Measurements from ENCODE around the gene PHF14.

PHF14 gene

DNA sequence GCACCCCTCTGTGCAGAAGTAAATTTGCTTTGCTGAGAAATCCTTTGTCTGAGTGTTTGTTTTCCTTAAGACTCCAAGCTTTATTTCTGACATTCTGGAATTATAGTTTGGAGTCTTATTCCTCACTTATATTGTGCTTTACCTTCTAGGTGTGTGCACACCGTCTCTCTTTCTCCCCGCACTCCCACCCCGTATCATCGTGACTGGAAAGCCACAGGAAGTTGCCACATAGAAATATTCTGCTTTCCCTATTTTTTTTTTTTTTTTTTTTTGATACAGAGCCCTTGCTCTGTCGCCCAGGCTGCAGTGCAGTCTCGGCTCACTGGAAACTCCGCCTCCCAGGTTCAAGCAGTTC lies 109.5 kb downstream of the PHF14 start:
- Histone ChIP-seq H3K4me3 (ENCODE audit: low read length in 2 of 2) (no peak overlapping the region), H3K9me3 (ENCODE audit: control insufficient read depth in 2 of 2, low read length in 2 of 2) (no peaks in the 10 kb centered on the region), H3K9ac (ENCODE audit: low read depth in 1 of 2, low read length in 2 of 2) (no peak overlapping the region), H3K36me3 (ENCODE audit: control insufficient read depth in 2 of 2, insufficient read depth in 2 of 2, low read length in 2 of 2) (no peaks in the 10 kb centered on the region), H3K27me3 (ENCODE audit: control insufficient read depth in 2 of 2, insufficient read depth in 2 of 2, low read length in 2 of 2) (no peaks in the 10 kb centered on the region), H3K4me1 (ENCODE audit: control insufficient read depth in 2 of 2, insufficient read depth in 2 of 2, low read length in 2 of 2) (peaks cover 0 to 2% of the 10 kb centered on the region in 2 donors), H3K27ac (ENCODE audit: low read depth in 2 of 2, low read length in 2 of 2) (no peak overlapping the region)

DNA sequence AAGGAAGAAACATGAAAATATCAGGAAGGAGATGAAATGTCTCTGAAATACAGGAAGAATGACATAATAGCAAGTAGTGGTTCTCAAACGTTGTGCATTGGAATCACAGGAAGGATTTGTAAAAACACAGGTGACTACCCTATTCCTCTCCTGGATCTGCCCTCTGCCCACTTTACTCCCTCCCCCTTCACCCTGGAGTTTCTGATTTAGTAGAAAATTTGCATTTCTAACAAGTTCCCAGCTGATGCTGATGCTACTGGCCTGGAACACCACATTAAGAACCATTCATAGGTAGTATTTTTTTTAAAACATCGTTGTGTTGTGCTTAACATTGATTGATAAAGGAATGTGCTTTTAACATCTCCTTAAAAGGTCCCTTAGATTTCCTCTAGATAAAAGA lies 130.9 kb downstream of the PHF14 start:
- H3K27ac ChIP-seq (ENCODE audit: low read depth in 2 of 2, low read length in 2 of 2) = no peak overlapping the region
- no peaks in the 10 kb centered on the region for H3K9me3 ChIP-seq (ENCODE audit: control insufficient read depth in 2 of 2, low read length in 2 of 2)
- H3K27me3 ChIP-seq (ENCODE audit: control insufficient read depth in 2 of 2, insufficient read depth in 2 of 2, low read length in 2 of 2) = no peaks in the 10 kb centered on the region
- H3K9ac ChIP-seq (ENCODE audit: low read depth in 1 of 2, low read length in 2 of 2) = no peak overlapping the region
- no peak overlapping the region for H3K4me3 ChIP-seq (ENCODE audit: low read length in 2 of 2)
- H3K4me1 ChIP-seq (ENCODE audit: control insufficient read depth in 2 of 2, insufficient read depth in 2 of 2, low read length in 2 of 2) = no peaks in the 10 kb centered on the region
- no peaks in the 10 kb centered on the region for H3K36me3 ChIP-seq (ENCODE audit: control insufficient read depth in 2 of 2, insufficient read depth in 2 of 2, low read length in 2 of 2)

DNA sequence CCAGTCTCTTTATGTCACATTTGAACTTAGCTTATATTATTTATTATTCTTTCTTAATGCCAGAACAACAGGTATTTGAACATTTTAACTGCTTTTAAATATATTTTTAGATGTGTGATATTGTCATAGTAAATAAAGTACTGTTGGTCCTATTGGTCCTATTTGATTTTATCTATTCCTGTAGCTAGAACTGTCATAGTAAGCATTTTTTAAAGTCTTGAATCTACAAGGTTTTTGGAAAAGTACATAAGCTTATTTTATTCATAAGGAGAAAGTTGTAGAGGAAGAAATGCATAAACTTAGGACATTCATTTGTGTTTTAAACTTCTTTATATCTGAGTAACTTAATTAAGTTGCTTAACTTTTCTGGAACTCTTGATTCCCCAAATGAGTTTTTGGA lies 136.0 kb downstream of the PHF14 start:
- Histone ChIP-seq H3K27ac (ENCODE audit: low read depth in 2 of 2, low read length in 2 of 2) (no peak overlapping the region), H3K9ac (ENCODE audit: low read depth in 1 of 2, low read length in 2 of 2) (no peak overlapping the region), H3K4me3 (ENCODE audit: low read length in 2 of 2) (no peak overlapping the region), H3K36me3 (ENCODE audit: control insufficient read depth in 2 of 2, insufficient read depth in 2 of 2, low read length in 2 of 2) (peaks cover 0 to 5% of the 10 kb centered on the region in 2 donors), H3K27me3 (ENCODE audit: control insufficient read depth in 2 of 2, insufficient read depth in 2 of 2, low read length in 2 of 2) (no peaks in the 10 kb centered on the region), H3K9me3 (ENCODE audit: control insufficient read depth in 2 of 2, low read length in 2 of 2) (no peaks in the 10 kb centered on the region), H3K4me1 (ENCODE audit: control insufficient read depth in 2 of 2, insufficient read depth in 2 of 2, low read length in 2 of 2) (no peaks in the 10 kb centered on the region)

DNA sequence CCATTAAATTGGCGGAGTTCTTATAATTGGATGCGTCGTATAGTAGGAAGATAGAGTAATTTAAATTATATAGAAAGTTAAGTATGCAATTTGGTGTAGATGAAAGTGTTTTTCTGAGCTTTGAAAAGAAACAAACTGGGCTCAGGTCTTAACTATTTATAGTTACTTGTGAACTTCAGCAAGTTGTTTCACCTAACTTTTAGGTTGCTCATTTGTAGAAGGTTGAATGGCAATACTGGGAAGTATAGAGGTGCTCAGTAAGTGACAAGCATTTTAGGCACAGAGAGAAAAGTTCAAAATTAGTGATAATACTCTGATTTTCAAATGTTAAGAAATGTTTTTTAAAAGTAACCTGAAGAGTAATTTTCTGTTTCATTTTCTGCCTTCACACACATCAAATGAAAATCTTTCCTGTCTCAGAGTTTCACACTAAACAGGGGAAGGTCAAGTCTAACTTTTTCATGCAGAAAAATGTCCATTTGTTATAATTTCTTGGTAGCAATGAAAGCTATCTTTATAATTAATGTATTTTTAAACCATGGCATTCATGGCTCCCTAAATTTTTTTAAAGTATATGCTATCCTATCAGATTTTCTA lies 146.5 kb downstream of the PHF14 start:
- Histone ChIP-seq H3K9ac (ENCODE audit: low read depth in 1 of 2, low read length in 2 of 2) (no peak overlapping the region), H3K9me3 (ENCODE audit: control insufficient read depth in 2 of 2, low read length in 2 of 2) (no peaks in the 10 kb centered on the region), H3K4me1 (ENCODE audit: control insufficient read depth in 2 of 2, insufficient read depth in 2 of 2, low read length in 2 of 2) (no peaks in the 10 kb centered on the region), H3K27me3 (ENCODE audit: control insufficient read depth in 2 of 2, insufficient read depth in 2 of 2, low read length in 2 of 2) (no peaks in the 10 kb centered on the region), H3K36me3 (ENCODE audit: control insufficient read depth in 2 of 2, insufficient read depth in 2 of 2, low read length in 2 of 2) (peaks cover 0 to 4% of the 10 kb centered on the region in 2 donors), H3K4me3 (ENCODE audit: low read length in 2 of 2) (no peak overlapping the region), H3K27ac (ENCODE audit: low read depth in 2 of 2, low read length in 2 of 2) (no peak overlapping the region)

DNA sequence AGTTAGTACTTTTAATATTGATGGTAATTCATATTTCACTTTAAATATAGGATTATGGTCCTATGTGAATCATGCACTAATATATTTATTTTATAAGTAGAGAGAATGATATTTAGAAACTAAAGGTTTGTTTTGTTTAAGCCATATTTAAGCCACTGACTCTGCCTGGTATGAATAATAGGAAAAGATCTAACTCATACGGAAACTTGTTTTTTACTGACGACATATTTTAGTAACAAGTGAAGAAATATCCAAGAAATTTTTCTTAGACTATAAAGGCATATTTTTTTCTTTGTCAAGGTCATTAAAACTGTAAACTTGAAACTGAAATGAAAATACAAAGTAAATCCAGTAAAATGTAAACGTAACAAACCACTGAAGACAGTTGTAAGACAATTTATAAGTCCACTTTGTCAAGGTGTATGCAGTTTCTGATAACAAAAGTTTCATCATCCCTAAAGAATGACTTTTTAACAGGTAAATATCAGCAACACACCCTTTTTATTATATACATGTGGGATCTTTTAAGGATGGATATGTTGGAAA lies 147.1 kb downstream of the PHF14 start:
- H3K4me3 ChIP-seq (ENCODE audit: low read length in 2 of 2) = no peak overlapping the region

DNA sequence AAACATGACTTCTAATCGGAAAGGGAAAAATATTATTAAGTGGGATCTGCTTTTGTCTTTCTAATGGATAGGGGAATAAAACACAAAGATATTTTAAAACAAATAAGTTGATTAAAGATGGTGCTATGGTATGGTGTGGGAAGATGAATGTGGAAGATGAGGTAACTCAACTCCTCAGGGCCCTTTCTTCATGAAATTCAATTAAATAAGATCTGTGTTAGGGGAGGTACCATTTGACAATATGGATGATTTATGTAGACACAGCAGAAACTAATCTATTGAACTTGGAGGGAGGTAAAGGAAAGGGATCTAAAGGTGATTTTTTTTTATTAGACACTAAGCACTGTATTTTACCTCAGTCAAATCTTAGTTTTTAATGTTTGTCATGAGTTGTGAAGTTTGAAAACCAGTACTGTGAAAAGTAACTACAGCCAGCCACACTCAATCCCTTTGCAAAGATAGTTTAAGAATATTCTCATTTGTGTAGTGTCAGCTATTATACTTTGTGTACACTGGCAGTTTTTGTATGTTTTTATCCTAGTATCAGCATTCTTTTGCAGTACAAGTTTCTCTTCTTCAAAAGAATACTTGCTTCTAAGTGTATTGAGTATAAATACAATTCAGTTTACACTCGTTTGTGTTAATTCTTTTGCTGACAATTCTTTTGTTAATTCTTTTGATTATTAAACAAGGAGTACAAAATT lies 151.3 kb downstream of the PHF14 start:
- H3K27ac ChIP-seq (ENCODE audit: low read depth in 2 of 2, low read length in 2 of 2) = no peak overlapping the region
- H3K4me1 ChIP-seq (ENCODE audit: control insufficient read depth in 2 of 2, insufficient read depth in 2 of 2, low read length in 2 of 2) = no peaks in the 10 kb centered on the region
- no peak overlapping the region for H3K9ac ChIP-seq (ENCODE audit: low read depth in 1 of 2, low read length in 2 of 2)
- H3K4me3 ChIP-seq (ENCODE audit: low read length in 2 of 2) = no peak overlapping the region
- no peaks in the 10 kb centered on the region for H3K9me3 ChIP-seq (ENCODE audit: control insufficient read depth in 2 of 2, low read length in 2 of 2)
- no peaks in the 10 kb centered on the region for H3K27me3 ChIP-seq (ENCODE audit: control insufficient read depth in 2 of 2, insufficient read depth in 2 of 2, low read length in 2 of 2)
- no peaks in the 10 kb centered on the region for H3K36me3 ChIP-seq (ENCODE audit: control insufficient read depth in 2 of 2, insufficient read depth in 2 of 2, low read length in 2 of 2)

More for the DNA sequence above, 147.1 kb downstream of the PHF14 start:
- Histone ChIP-seq H3K36me3 (ENCODE audit: control insufficient read depth in 2 of 2, insufficient read depth in 2 of 2, low read length in 2 of 2) (peaks cover 0 to 4% of the 10 kb centered on the region in 2 donors), H3K27me3 (ENCODE audit: control insufficient read depth in 2 of 2, insufficient read depth in 2 of 2, low read length in 2 of 2) (no peaks in the 10 kb centered on the region), H3K4me1 (ENCODE audit: control insufficient read depth in 2 of 2, insufficient read depth in 2 of 2, low read length in 2 of 2) (no peaks in the 10 kb centered on the region), H3K9ac (ENCODE audit: low read depth in 1 of 2, low read length in 2 of 2) (no peak overlapping the region), H3K27ac (ENCODE audit: low read depth in 2 of 2, low read length in 2 of 2) (no peak overlapping the region), H3K9me3 (ENCODE audit: control insufficient read depth in 2 of 2, low read length in 2 of 2) (no peaks in the 10 kb centered on the region)

DNA sequence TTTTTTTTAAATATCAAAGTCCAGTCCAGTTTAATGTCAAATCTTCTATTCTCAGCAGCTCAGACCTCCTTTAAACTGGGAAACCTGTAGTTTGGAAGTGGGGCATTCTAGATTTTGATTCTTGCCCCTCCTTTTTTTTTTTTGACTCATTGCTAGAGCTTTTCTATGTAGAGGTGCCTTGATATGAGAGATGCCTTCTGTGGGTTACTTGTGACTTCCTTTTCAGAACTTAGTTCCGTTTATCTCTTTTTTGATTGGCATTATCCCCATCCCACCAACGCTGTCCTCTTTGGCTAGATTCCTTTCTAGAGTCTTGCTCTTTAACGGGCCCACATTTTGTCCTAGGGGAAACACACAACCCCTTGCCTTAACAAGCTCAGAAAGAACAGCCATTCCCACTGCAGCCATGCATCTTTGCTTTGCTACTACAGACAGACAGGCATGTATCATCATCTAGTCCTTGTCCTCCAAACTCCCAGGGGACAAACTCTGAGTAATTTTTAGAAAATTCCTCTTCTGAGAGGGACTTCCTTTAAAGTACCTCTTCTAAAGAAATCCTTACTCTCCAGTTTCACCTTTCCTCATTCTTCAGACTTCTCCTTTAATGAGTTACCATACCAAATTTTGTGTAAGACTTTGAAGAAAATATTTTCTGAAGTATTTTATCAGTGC lies 153.6 kb downstream of the PHF14 start:
- no peak overlapping the region for H3K4me3 ChIP-seq (ENCODE audit: low read length in 2 of 2)
- no peaks in the 10 kb centered on the region for H3K27me3 ChIP-seq (ENCODE audit: control insufficient read depth in 2 of 2, insufficient read depth in 2 of 2, low read length in 2 of 2)
- no peak overlapping the region for H3K9ac ChIP-seq (ENCODE audit: low read depth in 1 of 2, low read length in 2 of 2)
- H3K36me3 ChIP-seq (ENCODE audit: control insufficient read depth in 2 of 2, insufficient read depth in 2 of 2, low read length in 2 of 2) = no peaks in the 10 kb centered on the region
- no peaks in the 10 kb centered on the region for H3K4me1 ChIP-seq (ENCODE audit: control insufficient read depth in 2 of 2, insufficient read depth in 2 of 2, low read length in 2 of 2)
- H3K9me3 ChIP-seq (ENCODE audit: control insufficient read depth in 2 of 2, low read length in 2 of 2) = no peaks in the 10 kb centered on the region
- H3K27ac ChIP-seq (ENCODE audit: low read depth in 2 of 2, low read length in 2 of 2) = no peak overlapping the region

DNA sequence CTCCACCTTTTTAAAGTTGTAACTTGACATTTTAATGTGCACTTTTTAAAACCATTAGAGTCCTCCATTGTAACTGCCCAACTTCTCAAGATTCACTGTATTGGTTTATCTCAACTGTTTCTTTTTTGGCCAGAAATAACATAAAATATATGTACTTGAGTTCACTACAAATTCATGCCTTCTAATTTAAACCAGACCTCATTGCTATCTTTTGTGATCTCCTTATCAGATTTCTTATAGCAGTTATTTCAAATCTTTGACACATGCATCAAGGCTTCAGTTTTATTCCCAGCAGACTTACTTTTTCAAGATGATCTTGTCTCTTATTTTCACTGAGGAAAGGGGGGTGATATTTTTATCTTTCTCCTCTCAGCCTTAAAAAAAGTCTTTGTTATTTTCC lies 154.3 kb downstream of the PHF14 start:
- Histone ChIP-seq H3K9ac (ENCODE audit: low read depth in 1 of 2, low read length in 2 of 2) (no peak overlapping the region), H3K27ac (ENCODE audit: low read depth in 2 of 2, low read length in 2 of 2) (no peak overlapping the region), H3K27me3 (ENCODE audit: control insufficient read depth in 2 of 2, insufficient read depth in 2 of 2, low read length in 2 of 2) (no peaks in the 10 kb centered on the region), H3K36me3 (ENCODE audit: control insufficient read depth in 2 of 2, insufficient read depth in 2 of 2, low read length in 2 of 2) (no peaks in the 10 kb centered on the region), H3K4me3 (ENCODE audit: low read length in 2 of 2) (no peak overlapping the region), H3K4me1 (ENCODE audit: control insufficient read depth in 2 of 2, insufficient read depth in 2 of 2, low read length in 2 of 2) (no peaks in the 10 kb centered on the region), H3K9me3 (ENCODE audit: control insufficient read depth in 2 of 2, low read length in 2 of 2) (no peaks in the 10 kb centered on the region)

DNA sequence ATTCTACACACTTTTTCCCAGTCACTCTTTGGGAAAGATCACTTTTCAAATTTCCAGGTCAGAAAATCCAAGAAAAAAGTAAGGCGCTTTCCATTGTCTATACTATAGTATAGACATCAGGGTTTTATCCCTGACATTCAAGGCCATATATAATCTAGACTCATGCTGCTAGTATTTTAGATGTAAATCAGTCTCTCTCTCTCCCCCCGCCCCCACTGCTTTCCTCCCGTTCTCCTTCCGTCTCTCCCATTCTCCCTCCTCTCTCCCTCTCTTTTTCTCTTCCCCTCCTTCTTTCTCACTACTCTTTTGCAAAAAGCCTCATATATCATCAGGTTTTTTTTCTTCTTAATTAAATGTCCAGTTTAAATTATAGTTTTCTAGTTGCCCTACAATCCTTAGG lies 154.8 kb downstream of the PHF14 start:
- no peaks in the 10 kb centered on the region for H3K36me3 ChIP-seq (ENCODE audit: control insufficient read depth in 2 of 2, insufficient read depth in 2 of 2, low read length in 2 of 2)
- H3K27ac ChIP-seq (ENCODE audit: low read depth in 2 of 2, low read length in 2 of 2) = no peak overlapping the region
- H3K9me3 ChIP-seq (ENCODE audit: control insufficient read depth in 2 of 2, low read length in 2 of 2) = no peaks in the 10 kb centered on the region
- H3K27me3 ChIP-seq (ENCODE audit: control insufficient read depth in 2 of 2, insufficient read depth in 2 of 2, low read length in 2 of 2) = no peaks in the 10 kb centered on the region
- no peak overlapping the region for H3K4me3 ChIP-seq (ENCODE audit: low read length in 2 of 2)
- H3K9ac ChIP-seq (ENCODE audit: low read depth in 1 of 2, low read length in 2 of 2) = no peak overlapping the region
- H3K4me1 ChIP-seq (ENCODE audit: control insufficient read depth in 2 of 2, insufficient read depth in 2 of 2, low read length in 2 of 2) = peaks cover 0 to 2% of the 10 kb centered on the region in 2 donors

DNA sequence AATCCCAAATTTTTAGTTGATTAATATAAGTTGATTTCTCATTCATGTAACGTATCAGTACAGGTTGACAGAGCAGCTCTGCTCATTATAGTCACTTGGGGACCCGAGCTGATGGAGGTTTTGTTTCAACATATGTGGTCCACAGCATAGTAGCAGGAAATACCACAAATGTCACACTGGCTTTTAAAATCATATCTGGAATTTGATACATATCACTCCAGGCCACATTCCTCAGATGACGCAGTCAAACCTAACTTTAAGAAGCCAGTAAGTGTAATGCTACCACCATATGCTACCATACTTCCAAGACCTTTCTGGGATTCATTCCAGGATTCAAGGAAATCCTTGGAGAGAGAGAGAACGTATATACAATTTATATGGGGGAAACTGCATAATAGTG lies 156.3 kb downstream of the PHF14 start:
- peaks cover 0 to 7% of the 10 kb centered on the region in 2 donors for H3K4me1 ChIP-seq (ENCODE audit: control insufficient read depth in 2 of 2, insufficient read depth in 2 of 2, low read length in 2 of 2)
- H3K9ac ChIP-seq (ENCODE audit: low read depth in 1 of 2, low read length in 2 of 2) = no peak overlapping the region
- H3K27ac ChIP-seq (ENCODE audit: low read depth in 2 of 2, low read length in 2 of 2) = no peak overlapping the region
- H3K36me3 ChIP-seq (ENCODE audit: control insufficient read depth in 2 of 2, insufficient read depth in 2 of 2, low read length in 2 of 2) = no peaks in the 10 kb centered on the region
- H3K4me3 ChIP-seq (ENCODE audit: low read length in 2 of 2) = no peak overlapping the region
- H3K9me3 ChIP-seq (ENCODE audit: control insufficient read depth in 2 of 2, low read length in 2 of 2) = no peaks in the 10 kb centered on the region
- no peaks in the 10 kb centered on the region for H3K27me3 ChIP-seq (ENCODE audit: control insufficient read depth in 2 of 2, insufficient read depth in 2 of 2, low read length in 2 of 2)

All from mucosa of rectum (tissue), 2 donors.